HCT116 (cell line): ENCODE results near the gene PFDN4. TPM values are rescaled to one million over a fixed set of nuclear protein-coding genes. Genes with fewer than 3 reads are reported as not detected.

Source experiments
- ATAC-seq: fragments of 200-7000 bp; cut with Tn5 transposase; 2 replicates; pipeline ENCODE4 v1.9.1; 2020; ENCODE audit warnings: mild to moderate bottlenecking, moderate library complexity
- BruUV-seq: library from RNA; stranded (reverse); fragments of 400-500 nt; replicated peaks from 2 replicates; lab custom pipeline; 2021; lab: Mats Ljungman, UMichigan
- CTCF ChIA-PET: fragments of 300-600 bp; sonication (Branson Sonifier 250); formaldehyde crosslinking; loops from one replicate; lab custom pipeline; 2021; ENCODE audit warnings: antibody characterized with exemption; lab: Charles Lee
- POLR2A ChIA-PET: fragments of 300-600, 350-600 bp; sonication (Branson Sonifier 250); formaldehyde crosslinking; loops from one replicate; lab custom pipeline; 2021; ENCODE audit warnings: antibody characterized with exemption; lab: Charles Lee
- RAD21 ChIA-PET, 2 experiments: fragments of 300-600 bp; sonication (Branson Sonifier 250); formaldehyde crosslinking; loops; one replicate each; lab custom pipeline; 2023; ENCODE audit warnings: low total read pairs in 2 of 2; ENCODE audit not compliant: uncharacterized antibody in 2 of 2, unreplicated experiment in 2 of 2, low non-redundant PET in 1 of 2; lab: Charles Lee
- DNase-seq: peaks from one replicate; pipeline ENCODE4 v3.0.0-alpha.2; 2010; ENCODE audit warnings: low read depth, low spot score
- H2AFZ ChIP-seq: fragments of 200-600 bp; shearing (Covaris generic), sonication (generic); 2 replicates; pipeline ENCODE4 v1.6.1; 2017; ENCODE audit warnings: low read depth, mixed run types, mixed read lengths, antibody characterized with exemption, low read length; ENCODE audit not compliant: poor library complexity, severe bottlenecking
- H3K27ac ChIP-seq: 2 replicates; pipeline ENCODE4 v1.5.1; 2012; ENCODE audit warnings: low read depth, low read length
- H3K27me3 ChIP-seq: fragments of 200-600 bp; sonication (generic); 2 replicates; pipeline ENCODE4 v1.6.1; 2016; ENCODE audit warnings: mixed run types, low read length, mixed read lengths; ENCODE audit not compliant: insufficient read depth
- H3K36me3 ChIP-seq, 2 experiments: fragments of 200-500 bp in 1 of 2; fragments of 200-600 bp in 1 of 2; sonication (Bioruptor generic) in 1 of 2; sonication (generic) in 1 of 2; 2 replicates each; pipeline versions ENCODE4 v1.5.1 to v1.6.1; 2014 to 2016; ENCODE audit warnings: low read length in 2 of 2, inconsistent platforms in 1 of 2, mixed read lengths in 1 of 2, mixed run types in 1 of 2; ENCODE audit not compliant: insufficient read depth in 2 of 2, control insufficient read depth in 1 of 2
- H3K4me1 ChIP-seq, 2 experiments: fragments of 200-600 bp in 1 of 2; sonication (generic) in 1 of 2; 2 replicates each; pipeline versions ENCODE4 v1.5.1 to v1.6.1; 2012 to 2017; ENCODE audit warnings: low read length in 2 of 2, inconsistent platforms in 1 of 2, mild to moderate bottlenecking in 1 of 2, mixed read lengths in 1 of 2, mixed run types in 1 of 2, moderate library complexity in 1 of 2; ENCODE audit not compliant: insufficient read depth in 2 of 2, control insufficient read depth in 1 of 2
- H3K4me2 ChIP-seq: fragments of 200-600 bp; sonication (generic); 2 replicates; pipeline ENCODE4 v1.6.1; 2017; ENCODE audit warnings: mixed run types, low read length, mixed read lengths
- H3K4me3 ChIP-seq, 2 experiments: fragments of 200-600 bp in 1 of 2; sonication (generic) in 1 of 2; replicated peaks in 1 of 2; 2 replicates each; pipeline ENCODE4 v1.5.1; 2011 to 2016; ENCODE audit warnings: low read length in 2 of 2, control low read depth in 1 of 2, low read depth in 1 of 2, mild to moderate bottlenecking in 1 of 2, mixed read lengths in 1 of 2, mixed run types in 1 of 2
- H3K79me2 ChIP-seq: fragments of 200-600 bp; sonication (generic); 2 replicates; pipeline ENCODE4 v1.6.1; 2017; ENCODE audit warnings: mild to moderate bottlenecking, mixed run types, low read length, moderate library complexity, mixed read lengths; ENCODE audit not compliant: insufficient read depth
- H3K9ac ChIP-seq: fragments of 200-600 bp; sonication (generic); 2 replicates; pipeline ENCODE4 v1.6.1; 2016; ENCODE audit warnings: low read length, mixed read lengths
- H3K9me2 ChIP-seq: fragments of 200-600 bp; sonication (generic), shearing (Covaris generic); 2 replicates; pipeline ENCODE4 v1.6.1; 2017; ENCODE audit warnings: mixed run types, mild to moderate bottlenecking, moderate library complexity; ENCODE audit not compliant: insufficient read depth
- H3K9me3 ChIP-seq, 2 experiments: fragments of 200-500 bp in 1 of 2; fragments of 200-600 bp in 1 of 2; sonication (Bioruptor generic) in 1 of 2; sonication (generic) in 1 of 2; 2 replicates each; pipeline ENCODE4 v1.6.1; 2014 to 2017; ENCODE audit warnings: low read length in 2 of 2, mixed read lengths in 2 of 2, inconsistent platforms in 1 of 2, low read depth in 1 of 2, mild to moderate bottlenecking in 1 of 2, mixed run types in 1 of 2, moderate library complexity in 1 of 2; ENCODE audit not compliant: control insufficient read depth in 1 of 2, insufficient read depth in 1 of 2
- H4K20me1 ChIP-seq: fragments of 200-600 bp; sonication (generic), shearing (Covaris generic); 2 replicates; pipeline ENCODE4 v1.6.1; 2017; ENCODE audit warnings: mixed run types, mild to moderate bottlenecking, moderate library complexity; ENCODE audit not compliant: insufficient read depth
- ATF3 ChIP-seq: IDR thresholded peaks from 2 replicates; pipeline ENCODE4 v1.6.1; 2012
- CBX3 ChIP-seq: IDR thresholded peaks from 2 replicates; pipeline ENCODE4 v1.6.1; 2012; ENCODE audit warnings: low read depth
- CEBPB ChIP-seq: IDR thresholded peaks from 2 replicates; pipeline ENCODE4 v1.6.1; 2012; ENCODE audit warnings: low read depth
- EGR1 ChIP-seq: IDR thresholded peaks from 2 replicates; pipeline ENCODE4 v1.6.1; 2012; ENCODE audit warnings: low read depth
- ELF1 ChIP-seq: IDR thresholded peaks from 2 replicates; pipeline ENCODE4 v1.6.1; 2012; ENCODE audit warnings: low read depth, borderline replicate concordance
- EZH2 ChIP-seq: fragments of 200-600 bp; sonication (generic); IDR thresholded peaks from 2 replicates; pipeline ENCODE4 v1.6.1; 2017; ENCODE audit warnings: antibody characterized with exemption, mixed run types
- EZH2phosphoT487 ChIP-seq: fragments of 200-600 bp; IDR thresholded peaks from 2 replicates; pipeline ENCODE4 v1.6.1; 2018; ENCODE audit warnings: antibody characterized with exemption, borderline replicate concordance
- FOSL1 ChIP-seq: IDR thresholded peaks from 2 replicates; pipeline ENCODE4 v1.6.1; 2012; ENCODE audit warnings: low read depth
- MAX ChIP-seq: IDR thresholded peaks from 2 replicates; pipeline ENCODE4 v1.6.1; 2012
- POLR2A ChIP-seq: IDR thresholded peaks from 2 replicates; pipeline ENCODE4 v1.7.0; 2011; ENCODE audit warnings: borderline replicate concordance; ENCODE audit not compliant: insufficient read depth, insufficient read length; ENCODE audit errors: extremely low read depth
- POLR2AphosphoS5 ChIP-seq: IDR thresholded peaks from 2 replicates; pipeline ENCODE4 v1.6.1; 2011; ENCODE audit warnings: mild to moderate bottlenecking, low read depth, low read length, moderate library complexity
- SIN3A ChIP-seq: IDR thresholded peaks from 2 replicates; pipeline ENCODE4 v1.6.1; 2012; ENCODE audit warnings: low read depth
- SP1 ChIP-seq: IDR thresholded peaks from 2 replicates; pipeline ENCODE4 v1.6.1; 2012; ENCODE audit warnings: low read depth
- SRF ChIP-seq: IDR thresholded peaks from 2 replicates; pipeline ENCODE4 v1.6.1; 2012; ENCODE audit warnings: low read depth
- TCF7L2 ChIP-seq: IDR thresholded peaks from 2 replicates; pipeline ENCODE4 v1.7.0; 2011; ENCODE audit warnings: borderline replicate concordance, inconsistent platforms; ENCODE audit not compliant: insufficient read depth, insufficient read length; ENCODE audit errors: extremely low read depth
- YY1 ChIP-seq: IDR thresholded peaks from 2 replicates; pipeline ENCODE4 v1.6.1; 2011; ENCODE audit warnings: low read length, low read depth, moderate library complexity, mild to moderate bottlenecking; ENCODE audit not compliant: insufficient replicate concordance; ENCODE audit errors: extremely low read depth
- ZBTB33 ChIP-seq: IDR thresholded peaks from 2 replicates; pipeline ENCODE4 v1.6.1; 2011; ENCODE audit warnings: mild to moderate bottlenecking, low read length, moderate library complexity; ENCODE audit not compliant: insufficient replicate concordance; ENCODE audit errors: extremely low read depth
- ZFX ChIP-seq: fragments of 450-650 bp; IDR thresholded peaks from 2 replicates; pipeline ENCODE4 v1.6.1; 2017
- ZNF274 ChIP-seq: fragments of 200-500 bp; sonication (Bioruptor generic); IDR thresholded peaks from 2 replicates; pipeline ENCODE4 v1.6.1; 2014; ENCODE audit warnings: mild to moderate bottlenecking, low read depth, low read length, inconsistent platforms
- intact Hi-C: fragments of 100-400 bp; cut with micrococcal nuclease; formaldehyde crosslinking; loops from 2 replicates; pipeline ENCODE4 v1.10.0; 2022
- total RNA-seq: library from RNA; stranded (reverse); gene quantifications from one replicate; pipeline ENCODE4 v1.2.1, GENCODE V29; 2021; ENCODE audit not compliant: unreplicated experiment

Gene PFDN4
- total RNA-seq, 1 experiment from 2014 or later = 71.5 TPM

- peaks cover 6% of the 10 kb centered on the region; the same call in 1 of the 2 replicates for H3K79me2 ChIP-seq
- CTCF ChIA-PET = no interaction called here
- POLR2A ChIA-PET = no interaction called here
- H2AFZ ChIP-seq = no peak overlapping the region
- peaks cover 6 to 12% of the 10 kb centered on the region in 2 experiments for H3K36me3 ChIP-seq
- H3K4me1 ChIP-seq = no peaks in the 10 kb centered on the region
- RAD21 ChIA-PET = no interaction called here
- H3K27me3 ChIP-seq = no peaks in the 10 kb centered on the region
- BruUV-seq = no TSS peak
- H3K4me2 ChIP-seq = no peak overlapping the region
- H3K9ac ChIP-seq = no peak overlapping the region
- ATAC-seq (no peak), DNase-seq (no peak)
- H3K9me2 ChIP-seq = no peaks in the 10 kb centered on the region
- H4K20me1 ChIP-seq = no peaks in the 10 kb centered on the region; the same call in 1 of the 2 replicates
- H3K4me3 ChIP-seq = no peak overlapping the region
- intact Hi-C loops = loop anchor here (1.0 kb wide), 1 partner anchor 426 kb away; no protein-coding TSS in a partner anchor
- no peak for TF ChIP-seq EZH2phosphoT487
- no peaks in the 10 kb centered on the region for H3K9me3 ChIP-seq
- no peak overlapping the region for H3K27ac ChIP-seq
These were observed 12.8 kb downstream of the PFDN4 start for GRCh38 chr20:54220722-54221121.

GRCh38 chr20:54221353-54221752 is 13.5 kb downstream of the PFDN4 start:
- no peak for ATAC-seq
- intact Hi-C loops = no loop called here

More at GRCh38 chr20:54221353-54221752, 13.5 kb downstream of the PFDN4 start:
- H3K9me3 ChIP-seq = no peaks in the 10 kb centered on the region
- H2AFZ ChIP-seq = no peak overlapping the region
- POLR2A ChIA-PET = no interaction called here
- no peak overlapping the region for H3K27ac ChIP-seq
- RAD21 ChIA-PET = no interaction called here
- no peak overlapping the region for H3K9ac ChIP-seq
- peaks cover 0 to 7% of the 10 kb centered on the region in 2 experiments; a peak in 2 of 4 replicates for H3K36me3 ChIP-seq
- H3K9me2 ChIP-seq = no peaks in the 10 kb centered on the region
- no peaks in the 10 kb centered on the region for H3K4me1 ChIP-seq
- no peaks in the 10 kb centered on the region for H3K27me3 ChIP-seq
- no peak for TF ChIP-seq POLR2AphosphoS5
- TF ChIP-seq POLR2A = no peak
- no peak for TF ChIP-seq SIN3A
- TF ChIP-seq EZH2phosphoT487 = no peak
- TF ChIP-seq MAX = no peak
- no peak for TF ChIP-seq ZBTB33
- TF ChIP-seq ELF1 = no peak
- no peak for TF ChIP-seq ZFX
- TF ChIP-seq SP1 = no peak
- TF ChIP-seq FOSL1 = no peak
- no peak for TF ChIP-seq YY1
- no peak for TF ChIP-seq EZH2
- no peak for TF ChIP-seq CEBPB
- no peak for TF ChIP-seq CBX3
- no peak for TF ChIP-seq EGR1
- no peak for TF ChIP-seq ATF3
- no peak for TF ChIP-seq ZNF274
- no peak for TF ChIP-seq TCF7L2
- no peak for TF ChIP-seq SRF
- CTCF ChIA-PET = interaction anchor here (0.9 to 2.8 kb wide), 2 partner anchors 425 to 426 kb away, joined by 3 to 9 read pairs; no protein-coding TSS in a partner anchor
- no TSS peak for BruUV-seq
- no peak for DNase-seq
- H3K4me3 ChIP-seq = no peak overlapping the region
- H4K20me1 ChIP-seq = no peaks in the 10 kb centered on the region; the same call in 1 of the 2 replicates
- no peaks in the 10 kb centered on the region; the same call in 1 of the 2 replicates for H3K79me2 ChIP-seq
- no peak overlapping the region for H3K4me2 ChIP-seq
